Activated T-cell treated with anti-CD3 and anti-CD28 coated beads for 4 hours (primary cell): ENCODE measurements around the gene MAIP1.
"Not testable (repeated sequence)": the region's sequence is repeated elsewhere in the genome, so short reads cannot be mapped to it uniquely, and the experiment has no call there.

Source experiments
- DNase-seq: peaks from one replicate; pipeline ENCODE4 v3.0.0-alpha.2; 2020

MAIP1 gene

DNA sequence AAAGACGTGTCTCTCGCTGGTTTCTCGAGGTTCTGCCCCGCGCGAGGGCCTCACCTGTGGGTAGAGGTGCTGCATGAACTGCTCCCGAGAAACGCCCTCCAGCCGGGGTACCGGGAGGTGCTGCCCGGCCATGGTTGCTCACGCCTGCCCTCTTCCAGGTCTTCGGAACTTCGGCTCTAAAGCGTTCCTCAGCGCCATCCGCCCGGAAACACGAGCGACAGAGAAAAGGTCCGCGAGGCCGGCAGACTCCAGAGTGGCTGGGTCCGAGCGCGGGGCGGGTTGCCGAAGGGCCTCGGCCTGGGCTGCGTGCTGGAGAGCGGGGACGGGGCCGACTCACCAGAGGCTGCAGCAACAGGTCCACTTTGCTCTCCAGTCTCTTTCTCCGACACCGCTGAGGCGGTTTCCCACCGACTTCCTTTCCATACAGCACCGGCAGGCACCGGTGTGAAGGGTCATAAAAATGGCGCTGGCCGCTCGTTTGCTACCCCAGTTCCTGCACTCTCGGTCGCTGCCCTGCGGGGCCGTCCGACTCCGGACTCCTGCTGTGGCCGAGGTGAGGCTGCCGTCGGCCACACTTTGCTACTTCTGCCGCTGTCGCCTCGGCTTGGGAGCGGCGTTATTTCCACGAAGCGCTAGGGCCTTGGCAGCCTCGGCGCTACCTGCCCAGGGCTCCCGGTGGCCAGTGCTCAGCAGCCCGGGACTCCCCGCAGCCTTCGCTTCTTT is at the start of gene MAIP1, which contains the start of gene TYW5:
Gene MAIP1 (plus strand): TSS at position 244 of the 723 bp plus-strand sequence. CDS start 217 bp downstream, at position 461.
Gene TYW5 (minus strand): TSS at position 153 of the 723 bp plus-strand sequence. CDS start 21 bp downstream, at position 132.
- DNase-seq: peak; percentile 64

DNA sequence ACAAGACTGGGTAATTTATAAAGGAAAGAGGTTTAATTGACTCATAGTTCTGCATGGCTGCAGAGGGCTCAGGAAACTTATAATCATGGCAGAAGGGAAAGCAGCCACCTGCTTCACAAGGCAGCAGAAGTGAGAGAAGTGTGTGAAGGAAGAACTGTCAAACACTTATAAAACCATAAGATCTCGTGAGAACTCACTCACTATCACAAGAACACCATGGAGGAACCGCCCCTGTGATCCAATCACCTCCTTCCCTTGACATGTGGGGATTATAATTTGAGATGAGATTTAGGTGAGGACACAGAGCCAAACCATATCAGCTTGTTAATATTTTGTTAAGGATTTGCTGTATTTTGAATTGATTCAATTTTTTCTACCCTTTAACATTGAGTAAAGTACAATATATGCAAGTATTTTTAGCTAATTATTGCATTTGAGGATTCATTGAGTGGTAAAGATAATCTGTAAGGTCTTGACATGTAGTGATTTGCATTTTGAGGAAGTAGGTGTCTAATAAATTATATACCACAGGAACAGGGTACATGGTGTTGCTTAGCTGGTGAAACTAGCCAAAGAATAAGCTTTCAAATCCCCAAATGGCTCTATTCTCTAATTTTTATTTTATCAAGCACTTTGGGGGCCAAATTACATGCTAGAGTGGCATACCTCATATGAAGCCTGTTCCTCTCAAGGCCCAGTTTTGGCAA is 48.2 kb upstream of the MAIP1 start:
- DNase-seq: no peak

DNA sequence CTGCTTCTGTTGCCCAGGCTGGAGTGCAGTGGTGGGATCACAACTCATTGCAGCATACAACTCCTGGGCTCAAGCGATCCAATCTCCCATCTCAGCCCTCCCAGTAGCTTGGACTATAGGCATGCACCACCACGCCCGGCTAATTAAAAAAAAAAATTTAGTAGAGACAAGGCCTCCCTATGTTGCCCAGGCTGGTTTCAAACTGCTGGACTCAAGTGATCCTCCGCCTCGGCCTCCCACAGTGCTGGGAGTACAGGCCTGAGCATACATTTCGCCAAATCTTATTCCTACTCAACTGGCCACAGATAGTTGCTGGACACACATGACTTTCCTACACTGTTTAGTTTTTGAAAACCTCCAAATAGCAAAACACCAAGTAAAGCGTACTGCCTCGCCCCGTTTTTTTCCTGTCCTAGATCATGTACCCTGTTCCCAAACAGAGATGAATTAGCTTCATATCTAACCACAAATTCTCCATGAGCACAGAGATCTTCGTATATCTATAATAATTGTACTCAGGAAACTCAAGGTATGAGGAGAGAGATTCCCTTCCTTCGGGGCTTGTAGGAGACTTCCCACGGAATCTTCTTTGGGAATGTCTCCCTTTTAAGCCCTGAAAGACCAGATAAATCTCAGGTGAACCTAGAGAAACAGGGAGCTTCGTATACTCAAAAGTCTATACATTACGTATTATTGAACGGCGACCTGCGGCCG is 44.9 kb upstream of the MAIP1 start:
- no peak for DNase-seq

DNA sequence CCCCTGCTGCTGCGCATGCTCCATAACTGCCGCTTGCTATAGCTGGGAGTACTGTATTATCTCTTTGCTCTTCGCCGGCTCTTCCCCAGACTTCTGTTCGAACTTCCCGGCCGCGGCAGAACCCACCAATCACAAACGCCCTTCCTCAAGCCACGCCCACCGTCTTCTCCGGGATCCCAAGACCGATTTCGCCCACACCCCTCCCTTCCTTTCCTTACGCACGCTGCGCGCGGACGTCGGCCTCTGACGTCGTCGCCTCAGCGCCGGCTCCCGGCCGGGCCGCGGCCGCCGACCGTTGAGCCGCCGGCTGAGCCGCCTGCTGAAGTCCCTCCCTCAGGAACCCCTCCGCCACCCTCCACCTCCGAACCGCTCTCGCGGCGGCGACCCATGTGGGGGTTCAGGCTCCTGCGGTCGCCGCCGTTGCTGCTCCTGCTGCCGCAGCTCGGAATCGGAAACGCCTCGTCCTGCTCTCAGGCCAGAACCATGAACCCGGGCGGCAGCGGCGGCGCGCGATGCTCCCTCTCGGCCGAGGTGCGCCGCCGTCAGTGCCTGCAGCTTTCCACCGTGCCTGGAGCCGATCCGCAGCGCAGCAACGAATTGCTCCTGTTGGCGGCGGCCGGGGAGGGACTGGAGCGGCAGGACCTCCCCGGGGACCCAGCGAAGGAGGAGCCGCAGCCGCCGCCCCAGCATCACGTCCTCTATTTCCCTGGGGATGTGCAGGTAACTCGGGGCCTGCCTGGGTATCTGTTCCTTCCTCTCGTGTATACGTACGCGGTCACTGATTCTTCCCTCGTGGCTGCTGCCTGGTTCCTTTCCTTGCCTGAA is 44.1 kb upstream of the MAIP1 start, which contains the start of gene C2orf69:
Gene C2orf69 (plus strand): TSS at position 242 of the 825 bp plus-strand sequence. CDS start 146 bp downstream, at position 388.
- DNase-seq: peak; percentile 88

DNA sequence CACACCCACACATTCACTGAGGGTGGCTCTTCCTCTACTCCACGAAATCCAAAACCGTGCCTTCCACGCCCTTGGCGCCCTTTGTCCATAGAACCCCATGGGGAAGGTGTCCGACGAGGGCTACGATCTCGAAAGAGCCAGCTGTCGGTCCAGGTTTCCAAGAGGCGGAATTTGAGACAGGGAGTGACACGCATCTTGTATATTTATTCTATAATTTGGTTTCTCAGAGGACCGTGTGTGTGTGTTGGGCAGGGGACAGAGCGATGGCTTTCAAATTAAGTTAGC is 43.6 kb upstream of the MAIP1 start:
- no peak for DNase-seq

DNA sequence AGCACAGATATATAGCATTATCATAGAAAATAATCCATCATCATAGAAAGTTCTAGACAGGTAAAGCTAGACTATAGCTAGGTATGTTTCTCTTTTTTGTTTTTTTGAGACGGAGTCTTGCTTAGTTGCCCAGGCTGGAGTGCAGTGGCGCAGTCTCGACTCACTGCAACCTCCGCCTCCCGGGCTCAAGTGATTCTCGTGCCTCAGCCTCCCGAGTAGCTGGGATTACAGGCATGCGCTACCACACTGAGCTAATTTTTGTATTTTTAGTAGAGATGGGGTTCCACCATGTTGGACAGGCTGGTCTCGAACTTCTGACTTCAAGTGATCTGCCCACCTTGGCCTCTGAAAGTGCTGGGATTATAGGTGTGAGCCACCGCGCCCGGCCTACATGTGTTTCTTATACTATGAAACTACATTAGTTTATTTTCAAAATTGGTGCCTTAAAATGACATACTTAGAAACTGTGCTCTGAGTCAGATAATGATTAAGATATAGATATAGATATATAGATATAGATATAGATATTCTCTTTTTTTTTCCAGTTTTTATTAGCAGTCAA is 42.7 kb upstream of the MAIP1 start:
- not testable (repeated sequence) for DNase-seq

GRCh38 chr2:199914372-199914958 is 40.9 kb upstream of the MAIP1 start:
- DNase-seq: no peak

DNA sequence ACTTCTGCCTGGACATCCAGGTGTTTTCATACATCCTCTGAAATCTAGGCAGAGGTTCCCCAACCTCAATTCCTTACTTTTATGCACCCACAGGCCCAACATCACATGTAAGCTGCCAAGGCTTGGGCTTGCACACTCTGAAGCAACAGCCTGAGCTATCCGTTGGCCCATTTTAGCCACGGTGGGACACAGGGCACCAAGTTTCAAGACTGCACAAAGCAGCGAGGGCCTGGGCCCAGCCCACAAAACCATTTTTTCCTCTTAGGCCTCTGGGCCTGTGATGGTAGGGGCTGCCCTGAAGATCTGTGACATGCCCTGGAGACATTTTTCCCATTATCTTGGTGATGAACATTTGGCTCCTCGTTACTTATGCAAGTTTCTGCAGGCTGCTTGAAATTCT is 38.4 kb upstream of the MAIP1 start:
- DNase-seq: no peak

DNA sequence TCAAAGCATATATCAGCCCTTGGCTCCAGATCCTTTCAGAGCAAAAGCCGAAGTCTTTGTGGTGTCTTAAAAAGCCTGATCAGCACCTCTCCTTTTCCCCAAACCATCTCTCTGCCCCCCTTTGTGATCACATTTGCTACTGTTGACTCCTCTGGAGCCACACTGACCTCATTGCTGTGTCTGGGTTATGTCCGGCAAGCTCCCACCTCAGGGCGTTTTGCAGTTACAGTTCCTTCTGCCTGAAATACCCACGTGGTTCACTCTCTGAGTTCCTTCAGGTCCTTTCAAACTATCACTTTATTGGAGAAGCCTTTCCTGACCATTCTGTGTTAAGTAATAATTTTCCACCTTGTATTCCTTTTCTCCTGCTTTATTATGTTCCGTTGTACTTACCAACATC is 32.5 kb upstream of the MAIP1 start:
- no peak for DNase-seq

GRCh38 chr2:199923924-199924323 is 31.5 kb upstream of the MAIP1 start:
- no peak for DNase-seq

DNA sequence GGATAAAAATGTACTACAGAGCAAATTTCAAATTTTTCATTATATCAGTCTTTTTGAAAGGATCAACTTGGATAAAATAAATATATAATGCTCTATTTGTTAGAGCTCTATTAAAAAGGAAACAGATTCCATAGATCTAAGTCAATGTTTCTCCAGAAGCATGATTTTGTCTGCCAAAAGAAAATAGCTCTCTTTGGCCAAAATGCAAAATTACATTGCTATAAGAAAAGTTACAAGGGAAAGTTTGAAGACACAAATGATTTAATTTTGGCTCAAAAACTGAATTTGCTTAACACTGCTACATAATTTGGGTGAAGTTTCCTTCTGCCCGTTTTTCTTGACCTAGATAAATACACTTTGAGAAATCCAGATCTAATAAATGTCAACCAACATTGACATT is 28.6 kb upstream of the MAIP1 start:
- no peak for DNase-seq

DNA sequence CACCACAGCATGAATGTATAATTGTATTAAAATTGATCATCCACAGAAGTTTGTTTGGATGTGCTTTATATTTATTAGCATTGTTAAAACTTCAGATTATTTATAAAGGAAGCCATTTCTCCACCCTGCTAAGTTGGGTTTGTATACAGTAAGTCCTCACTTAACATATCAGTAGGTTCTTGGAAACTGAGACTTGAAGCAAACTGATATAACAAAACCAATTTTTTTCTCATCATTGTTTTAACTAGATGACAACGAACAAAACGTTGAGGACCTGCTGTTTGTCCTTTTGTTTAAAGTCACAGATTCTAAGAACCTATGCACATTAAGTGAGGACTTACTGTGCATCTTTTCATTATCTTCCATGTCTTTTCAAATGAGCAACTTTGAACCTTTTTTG is 27.2 kb upstream of the MAIP1 start:
- no peak for DNase-seq

DNA sequence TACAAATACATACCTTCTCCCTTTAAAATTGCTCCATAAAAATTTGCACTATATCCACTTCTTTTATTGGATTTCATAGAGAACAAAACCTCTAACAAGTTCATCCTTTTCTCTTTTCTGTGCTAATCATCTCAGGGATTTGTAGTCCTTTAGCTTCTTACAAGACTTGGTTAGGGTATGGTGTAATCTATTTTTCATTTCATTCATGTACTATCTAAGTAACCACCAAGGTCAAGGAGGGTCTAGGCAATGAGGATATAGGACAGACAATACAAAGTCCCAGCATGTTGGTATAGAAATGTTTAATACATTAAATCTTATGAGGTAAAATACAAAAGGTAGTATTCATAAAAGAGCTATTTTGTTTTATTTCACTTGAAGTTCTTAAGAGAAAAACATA is 26.8 kb upstream of the MAIP1 start:
- DNase-seq: no peak

GRCh38 chr2:199929262-199929661 is 26.1 kb upstream of the MAIP1 start:
- DNase-seq: no peak

GRCh38 chr2:199932312-199932855 is 23.0 kb upstream of the MAIP1 start:
- no peak for DNase-seq

- DNase-seq: no peak
These were observed 21.9 kb upstream of the MAIP1 start for GRCh38 chr2:199933466-199933865.

- no peak for DNase-seq
These were observed 18.8 kb upstream of the MAIP1 start for GRCh38 chr2:199936554-199936953.

- no peak for DNase-seq
These were observed 15.0 kb upstream of the MAIP1 start for GRCh38 chr2:199940373-199940772.

- no peak for DNase-seq
These were observed 12.0 kb upstream of the MAIP1 start for GRCh38 chr2:199943373-199943772.

DNA sequence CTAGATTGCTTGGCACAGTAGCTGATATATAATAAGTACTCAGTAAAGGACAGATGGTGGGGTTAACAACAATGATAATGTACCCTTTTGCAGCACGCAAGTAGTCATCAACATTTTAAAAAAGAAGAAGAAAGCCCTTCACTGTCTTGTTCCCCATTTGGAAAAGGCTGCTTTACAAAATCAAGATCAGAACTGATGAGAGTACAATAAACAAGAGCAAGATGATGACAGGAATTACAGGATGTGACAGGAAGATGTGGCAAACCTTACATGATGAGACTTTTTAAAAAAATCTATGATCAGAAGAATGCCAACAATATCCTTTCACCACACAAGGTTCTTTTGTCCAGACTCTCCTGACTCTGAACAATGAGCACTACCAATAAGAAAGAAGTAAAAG is 9.2 kb upstream of the MAIP1 start:
- DNase-seq: no peak

- no peak for DNase-seq
These were observed 8.5 kb upstream of the MAIP1 start for GRCh38 chr2:199946836-199947235.

GRCh38 chr2:199950396-199950795 is 5.0 kb upstream of the MAIP1 start:
- no peak for DNase-seq
